NCI-H524 (cell line): ENCODE measurements around the gene SORD.
"Not testable (repeated sequence)": the region's sequence is repeated elsewhere in the genome, so short reads cannot be mapped to it uniquely, and the experiment has no call there.

Source experiments
- DNase-seq, 2 experiments: peaks; one replicate each; lab custom pipeline; 2025; lab: John Stamatoyannopoulos, UW

The SORD gene

DNA sequence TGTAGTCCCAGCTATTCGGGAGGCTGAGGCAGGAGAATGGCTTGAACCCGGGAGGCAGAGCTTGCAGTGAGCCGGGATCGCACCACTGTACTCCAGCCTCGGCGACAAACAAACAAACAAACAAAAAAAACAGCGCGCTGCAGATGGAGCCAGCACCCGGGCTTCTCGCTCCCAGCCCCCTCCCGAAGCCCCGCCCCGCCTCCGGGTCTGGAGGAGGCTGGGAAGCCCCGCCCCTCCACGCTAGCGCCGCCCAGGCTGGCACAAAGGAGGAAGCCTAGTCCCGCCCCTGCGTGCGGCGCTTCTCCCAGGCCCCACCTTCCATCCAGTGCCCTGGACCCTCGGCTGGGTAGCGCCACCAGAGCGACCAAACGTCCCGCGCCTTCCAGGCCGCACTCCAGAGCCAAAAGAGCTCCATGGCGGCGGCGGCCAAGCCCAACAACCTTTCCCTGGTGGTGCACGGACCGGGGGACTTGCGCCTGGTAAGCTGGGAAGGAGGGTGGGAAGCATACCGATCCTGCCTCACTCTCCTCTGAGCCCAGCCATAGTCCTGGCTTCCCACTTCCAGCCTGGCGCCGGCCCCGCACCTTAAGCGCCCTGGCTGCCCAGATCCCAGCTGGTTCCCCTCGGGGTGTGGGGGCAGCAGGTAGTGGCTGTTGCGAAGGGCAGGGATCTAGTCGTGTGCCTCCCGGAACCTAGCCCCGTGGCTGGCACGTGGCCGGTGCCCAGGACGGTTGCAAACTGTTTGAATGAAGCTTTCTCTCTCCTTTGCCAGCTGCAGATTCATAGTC is at the start of gene SORD:
Gene SORD (plus strand): TSS at position 325 of the 788 bp plus-strand sequence. CDS start 89 bp downstream, at position 414.
- DNase-seq = peak; percentile 88 to 93

DNA sequence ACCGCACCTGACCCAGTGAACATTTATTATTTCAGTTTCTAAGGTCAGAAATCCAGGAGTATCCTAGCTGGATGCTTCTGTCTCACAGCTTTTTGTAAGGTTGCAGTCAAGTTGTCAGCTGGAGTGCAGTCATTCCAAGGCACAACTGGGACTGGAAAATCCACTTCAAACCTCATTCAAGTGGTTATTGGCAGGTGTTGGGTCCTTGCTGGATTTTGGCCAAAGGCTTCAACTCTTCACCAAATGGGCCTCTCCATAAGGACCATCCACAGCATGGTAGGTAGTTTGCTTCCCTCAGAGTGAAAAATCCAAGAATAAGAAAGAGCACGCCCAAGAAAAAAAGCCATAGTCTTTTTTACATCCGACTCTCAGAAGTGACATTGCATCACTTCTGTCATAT is 46.8 kb upstream of the SORD start:
- DNase-seq = peak; percentile 81 to 93

DNA sequence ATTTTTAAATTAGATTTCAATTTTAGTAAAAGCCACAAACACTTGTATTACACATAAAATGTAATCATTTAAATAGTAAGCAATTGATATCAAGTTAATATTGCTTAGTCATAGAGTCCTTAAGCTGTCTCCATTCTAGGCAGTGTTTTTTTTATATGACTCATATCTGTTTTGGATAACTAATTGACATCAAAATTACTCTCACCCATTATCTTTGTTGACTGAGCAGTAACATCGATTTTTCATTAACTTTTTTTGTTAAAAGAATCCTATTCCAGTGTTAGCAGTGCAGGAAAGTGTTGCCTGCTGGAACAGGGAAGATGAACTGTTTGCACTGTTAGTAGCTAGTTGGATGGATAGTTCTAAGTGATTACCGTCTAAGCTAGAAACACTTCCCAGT is 45.2 kb upstream of the SORD start:
- not testable (repeated sequence) for DNase-seq

GRCh38 chr15:44979617-44980339 is 43.2 kb upstream of the SORD start:
- not testable (repeated sequence) for DNase-seq

- DNase-seq = not testable (repeated sequence)
These were observed 38.9 kb upstream of the SORD start for GRCh38 chr15:44984144-44984543.

GRCh38 chr15:44986346-44987055 is 36.5 kb upstream of the SORD start:
- DNase-seq = not testable (repeated sequence)

DNA sequence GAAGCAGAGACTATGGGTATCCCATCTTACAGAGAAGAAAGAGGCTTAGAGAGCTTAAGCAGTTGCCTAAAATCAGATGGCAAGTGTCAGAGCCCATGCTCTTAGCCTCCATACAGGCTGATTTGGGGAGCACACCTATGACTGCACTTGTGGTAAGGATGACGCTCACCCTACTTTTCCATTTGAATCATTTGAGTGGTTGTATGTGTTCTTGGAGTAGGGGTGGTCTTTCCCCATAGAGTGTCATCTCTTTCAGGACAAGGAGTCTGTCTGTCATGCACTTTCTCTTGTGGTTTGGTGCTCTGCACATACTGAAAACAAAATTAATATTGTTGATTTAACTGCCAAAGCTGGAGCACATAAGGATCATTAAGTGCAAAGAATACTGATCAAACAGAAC is 35.3 kb upstream of the SORD start:
- not testable (repeated sequence) for DNase-seq

DNA sequence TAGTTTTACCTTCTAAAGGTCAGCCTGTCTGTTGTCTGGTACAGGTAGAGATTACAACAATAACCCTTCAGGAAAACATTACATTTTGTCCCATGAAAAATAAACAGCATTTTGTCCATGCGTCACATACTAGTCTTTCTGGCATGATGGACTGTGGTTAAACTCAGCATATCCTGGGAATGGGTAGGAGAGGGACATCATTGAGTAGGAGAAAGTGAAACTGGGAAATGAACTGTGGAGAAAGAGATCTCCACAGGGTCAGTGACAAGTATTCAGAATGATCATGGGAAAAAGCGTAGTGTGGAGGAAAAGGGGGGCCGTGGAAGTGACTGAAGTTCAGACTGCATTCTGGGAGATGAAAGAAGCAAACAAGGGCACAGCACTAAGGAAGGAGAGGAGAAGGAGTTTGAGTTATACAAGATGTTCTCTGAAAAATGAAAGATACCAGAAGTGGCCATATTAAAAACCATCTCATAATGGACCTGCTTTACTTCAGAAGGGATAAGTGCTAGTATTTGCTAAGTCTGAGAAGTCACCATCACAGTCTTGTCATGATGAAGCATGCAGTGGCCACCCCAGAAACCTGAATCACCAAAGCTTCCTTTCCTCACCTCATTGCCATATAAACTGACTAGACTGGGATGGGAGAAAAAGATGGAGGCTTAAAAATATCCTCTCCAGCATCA is 34.7 kb upstream of the SORD start:
- DNase-seq = not testable (repeated sequence)

DNA sequence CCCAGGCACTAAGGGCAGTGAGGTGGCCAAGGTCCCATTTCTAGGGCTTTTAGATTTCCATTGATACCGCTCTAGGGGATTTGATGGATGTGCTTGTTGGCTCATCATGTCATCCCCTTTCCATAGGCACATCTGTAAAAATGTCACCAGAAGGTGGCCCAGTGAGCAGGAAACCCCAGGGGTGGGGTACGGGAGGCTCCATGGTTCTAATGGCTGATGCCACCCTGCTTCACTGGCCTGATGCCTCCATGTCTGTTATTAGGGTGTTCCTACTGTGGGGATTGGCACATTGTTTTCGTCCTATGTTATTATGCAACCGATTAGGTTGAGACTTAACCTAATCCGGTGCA is 34.1 kb upstream of the SORD start:
- DNase-seq = not testable (repeated sequence)

DNA sequence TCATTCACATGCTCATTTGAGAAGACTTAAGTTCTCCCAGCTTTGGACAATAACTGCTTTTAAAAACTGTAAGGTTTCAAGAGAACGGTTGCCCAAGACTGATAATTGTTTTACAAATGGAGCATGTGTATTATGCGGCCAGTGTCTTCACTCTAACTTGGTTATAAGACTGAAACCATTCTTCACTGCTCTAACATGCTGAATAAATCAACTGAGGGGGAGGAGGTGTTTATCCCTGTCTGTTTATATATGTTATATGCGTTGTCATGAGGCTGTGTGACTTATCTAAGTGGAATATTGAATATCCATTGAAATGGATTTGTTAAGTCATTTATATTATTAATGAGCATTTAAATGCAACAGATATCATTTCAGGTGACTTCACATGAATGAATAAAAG is 25.4 kb upstream of the SORD start:
- DNase-seq = not testable (repeated sequence)

DNA sequence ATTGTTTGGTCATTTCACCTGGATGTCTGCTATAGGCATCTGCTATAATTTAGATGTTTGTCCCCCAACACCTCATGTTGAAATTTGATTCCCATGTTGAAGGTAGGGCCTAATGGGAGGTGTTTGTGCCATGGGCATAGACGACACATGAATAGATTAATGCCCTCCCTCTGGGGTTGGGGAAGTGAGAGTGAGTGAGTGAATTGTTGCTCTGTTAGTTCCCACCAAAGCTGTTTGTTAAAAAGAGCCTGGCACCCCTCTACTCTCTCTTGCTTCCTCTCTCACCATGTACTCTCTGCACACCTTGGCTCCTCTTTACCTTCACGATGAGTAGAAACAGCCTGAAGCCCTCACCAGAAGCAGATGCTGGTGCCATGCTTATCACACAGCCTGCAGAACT is 23.9 kb upstream of the SORD start:
- no peak for DNase-seq

DNA sequence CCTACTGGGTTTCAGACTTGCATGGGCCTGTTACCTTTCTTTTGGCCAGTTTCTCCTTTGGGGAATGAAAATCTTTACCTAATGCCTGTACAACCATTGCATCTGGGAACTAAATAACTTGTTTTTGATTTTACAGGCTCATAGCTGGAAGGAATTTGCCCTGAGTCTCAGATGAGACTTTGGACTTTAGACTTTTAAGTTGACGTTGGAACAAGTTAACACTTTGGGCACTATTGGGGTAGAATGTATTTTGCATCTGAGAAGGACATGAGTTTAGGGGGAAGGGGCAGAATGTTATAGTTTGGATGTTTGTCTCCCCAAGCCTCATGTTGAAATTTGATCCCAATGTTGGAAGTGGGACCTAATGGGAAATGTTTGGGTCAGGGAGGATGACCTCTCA is 21.8 kb upstream of the SORD start:
- not testable (repeated sequence) for DNase-seq

GRCh38 chr15:45003731-45004410 is 19.1 kb upstream of the SORD start:
- DNase-seq = not testable (repeated sequence)

DNA sequence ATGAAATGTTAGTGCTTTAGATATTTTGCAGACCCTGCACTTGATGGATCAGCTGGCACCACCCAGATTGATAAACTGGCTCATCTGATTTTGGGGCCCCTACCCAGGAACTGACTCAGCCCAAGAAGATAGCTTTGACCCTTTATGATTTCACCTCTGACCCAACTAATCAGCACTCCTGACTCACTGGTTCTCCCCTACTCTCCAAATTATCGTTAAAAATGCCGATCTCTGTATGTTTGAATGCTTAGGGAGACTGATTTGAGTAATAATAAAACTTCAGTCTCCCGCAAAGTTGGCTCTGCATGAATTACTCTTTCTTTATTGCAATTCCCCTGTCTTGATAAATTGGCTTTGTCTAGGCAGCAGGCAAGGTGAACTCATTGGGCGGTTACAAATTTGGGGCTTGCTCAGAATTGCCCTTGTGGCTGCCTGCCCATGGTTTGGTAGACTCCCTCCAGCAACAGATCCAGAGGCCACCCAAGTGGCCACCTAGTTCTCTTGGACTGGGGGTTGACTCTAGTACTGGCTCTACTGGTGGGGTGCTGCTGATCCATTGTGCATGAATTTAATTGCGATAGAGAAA is 18.3 kb upstream of the SORD start:
- not testable (repeated sequence) for DNase-seq

GRCh38 chr15:45009046-45009445 is 13.9 kb upstream of the SORD start:
- DNase-seq = no peak

GRCh38 chr15:45015114-45015513 is 7.9 kb upstream of the SORD start:
- not testable (repeated sequence) for DNase-seq

- DNase-seq = not testable (repeated sequence)
These were observed 2.6 kb upstream of the SORD start for GRCh38 chr15:45020222-45020900.

DNA sequence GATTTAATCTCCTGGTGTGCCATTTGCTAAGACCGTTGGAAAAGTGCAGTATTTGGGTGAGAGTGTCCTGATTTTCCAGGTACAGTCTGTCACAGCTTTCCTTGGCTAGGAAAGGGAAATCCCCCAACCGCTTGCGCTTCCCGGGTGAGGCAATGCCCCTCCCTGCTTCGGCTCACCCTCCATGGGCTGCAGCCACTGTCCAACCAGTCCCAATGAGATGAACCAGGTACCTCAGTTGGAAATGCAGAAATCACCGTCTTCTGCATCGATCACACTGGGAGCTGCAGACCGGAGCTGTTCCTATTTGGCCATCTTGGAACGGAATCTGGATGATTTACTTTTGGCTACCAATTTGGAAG is 2.1 kb upstream of the SORD start:
- not testable (repeated sequence) for DNase-seq

- DNase-seq = no peak
These were observed 1.6 kb upstream of the SORD start for GRCh38 chr15:45021348-45021747.

GRCh38 chr15:45023659-45024225 is 747 bp downstream of the SORD start:
- DNase-seq = peak in 1 of 2 experiments; percentile 45
